A172 (cell line): ENCODE data around the gene PRSS22. TPM values are rescaled to one million over a fixed set of nuclear protein-coding genes. Genes with fewer than 3 reads are reported as not detected.

Source experiments
- DNase-seq: peaks from one replicate; pipeline ENCODE4 v3.0.0-alpha.2; 2015; ENCODE audit warnings: low spot score
- total RNA-seq: library from RNA; depleted of rRNA; stranded (reverse); fragments of >200 nt; shearing (Covaris generic); gene quantifications from 2 replicates; pipeline ENCODE4 v1.2.3, GENCODE V29; 2014

Gene PRSS22
- total RNA-seq, 1 experiment from 2014 or later: not detected

DNA sequence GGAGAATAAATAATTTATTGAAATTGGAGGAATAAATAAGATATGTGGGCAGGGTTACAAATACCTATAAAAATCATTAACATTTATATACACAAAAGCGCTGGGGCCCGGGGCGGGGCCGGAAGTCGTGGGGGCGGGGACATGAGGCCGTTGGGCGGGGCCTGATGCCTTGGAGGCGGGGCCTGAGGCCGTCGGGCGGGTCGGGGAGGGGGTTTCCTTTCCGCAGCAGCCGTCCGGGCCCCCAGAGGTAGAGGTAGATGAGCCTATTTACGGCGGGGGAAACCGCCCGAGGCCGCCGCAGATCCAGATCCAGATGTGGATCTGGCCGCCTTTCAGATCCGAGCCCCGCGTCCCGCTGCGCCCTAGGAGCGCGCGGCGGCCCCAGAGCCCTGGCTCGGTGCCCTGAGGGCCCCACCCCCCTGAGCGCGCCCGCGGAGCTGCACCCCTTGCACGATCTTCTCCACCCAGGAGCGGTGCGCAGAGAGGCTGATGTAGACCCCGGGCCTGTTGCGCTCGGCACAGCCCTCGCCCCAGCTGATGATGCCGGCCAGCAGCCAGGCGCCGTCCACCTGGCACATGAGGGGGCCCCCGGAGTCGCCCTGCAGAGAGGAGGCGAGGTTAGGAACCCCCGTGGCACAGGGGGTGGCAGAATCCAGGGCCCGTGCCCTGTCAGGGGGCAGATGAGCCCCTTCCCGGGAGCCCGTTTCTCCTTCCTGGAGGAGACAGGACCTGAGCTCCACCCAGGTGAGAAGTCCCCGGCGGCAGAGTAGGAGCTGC, 5.1 kb downstream of the PRSS22 start:
- no peak for DNase-seq

DNA sequence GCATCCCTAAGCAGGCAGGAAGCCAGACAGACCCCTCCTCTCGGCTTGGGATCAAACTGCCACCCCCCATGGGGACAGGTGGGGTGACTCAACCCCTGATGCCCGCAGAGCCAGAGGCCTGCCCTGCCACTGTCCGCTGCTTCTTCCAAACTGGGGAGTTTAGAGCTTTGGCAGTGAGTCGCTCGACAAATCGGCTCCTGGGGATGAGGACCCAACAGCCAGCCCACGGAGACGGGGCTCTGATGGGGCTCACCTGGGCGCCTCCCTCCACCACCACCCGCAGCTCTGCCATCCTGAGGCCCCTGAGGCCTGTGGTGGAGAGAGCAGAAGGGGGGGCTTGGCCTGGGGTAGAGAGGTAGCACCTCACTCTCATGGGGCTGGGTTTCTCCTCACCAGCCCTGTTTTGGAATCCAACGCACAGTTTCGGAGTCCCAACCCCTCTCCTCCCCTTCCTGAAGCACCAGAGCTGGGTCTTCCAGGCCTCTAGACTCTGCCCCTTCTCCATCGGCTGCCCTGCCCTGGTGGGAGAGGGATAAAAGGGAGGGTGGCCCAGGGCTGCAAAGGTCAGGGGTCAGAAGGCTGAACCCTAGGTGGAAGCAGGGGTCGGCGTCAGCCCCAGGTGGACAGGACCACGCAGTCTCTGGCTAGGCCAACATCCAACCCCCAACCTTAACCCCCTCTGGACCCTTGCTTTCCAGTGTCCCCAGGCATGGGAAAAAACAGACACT, 5.8 kb downstream of the PRSS22 start:
- no peak for DNase-seq

- DNase-seq: no peak
These were observed 8.8 kb downstream of the PRSS22 start for GRCh38 chr16:2848933-2849725.

DNA sequence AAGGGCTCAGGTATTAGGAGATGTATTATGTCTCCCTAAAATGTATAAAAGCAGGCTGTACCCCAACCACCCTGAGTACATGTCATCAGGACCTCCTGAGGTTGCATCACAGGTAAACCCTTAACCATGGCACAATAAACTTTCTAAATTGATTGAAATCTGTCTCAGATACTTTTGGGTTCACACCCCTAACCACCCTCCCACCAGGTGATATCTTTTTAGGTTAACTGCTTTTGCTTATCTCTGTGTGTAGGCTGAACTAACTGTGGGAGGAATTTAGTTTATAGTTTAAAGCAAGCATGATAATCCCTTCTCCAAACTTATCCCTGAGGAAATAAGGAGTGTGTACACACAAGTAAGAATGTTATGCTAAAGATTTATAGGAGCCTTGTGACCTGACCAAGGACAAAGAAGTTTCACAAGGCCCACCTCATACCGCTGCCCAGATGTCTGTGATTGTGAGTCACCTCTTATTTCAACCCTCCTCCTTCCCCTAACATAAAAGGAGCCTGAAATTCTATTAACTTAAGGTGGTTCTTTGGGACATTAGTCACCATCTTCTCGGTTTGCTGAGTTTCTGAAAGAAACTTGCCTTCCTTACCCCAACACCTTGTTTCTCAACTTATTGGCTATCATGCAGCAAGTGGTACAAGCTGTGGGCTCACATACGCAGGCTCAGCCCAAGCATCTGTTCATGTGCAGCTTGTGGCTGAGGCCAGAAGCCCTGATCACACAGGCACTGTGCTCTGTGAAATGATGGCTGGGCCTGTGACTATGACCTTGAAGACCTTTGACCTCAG, 11.3 kb downstream of the PRSS22 start:
- DNase-seq: peak; percentile 98

- no peak for DNase-seq
These were observed 12.9 kb downstream of the PRSS22 start for GRCh38 chr16:2845116-2845515.

DNA sequence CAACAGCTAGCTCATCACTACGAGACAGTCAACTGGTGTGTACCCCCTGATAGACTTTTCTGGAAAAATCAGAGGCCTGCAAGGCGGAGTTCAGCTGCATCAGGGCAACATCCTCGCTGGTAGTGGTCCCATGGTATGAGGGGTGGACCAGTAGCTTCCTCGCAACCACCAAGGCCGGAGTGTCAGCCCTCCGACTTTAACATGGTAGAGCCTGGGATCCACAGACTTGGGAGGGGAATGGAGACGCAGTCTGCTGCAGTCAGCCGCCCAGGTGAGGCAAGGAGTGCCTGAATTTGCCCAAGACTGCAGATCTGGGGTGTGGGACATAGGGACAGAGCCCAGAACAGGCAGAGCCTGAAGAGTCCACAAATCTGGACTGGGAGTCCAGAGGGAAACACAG, 14.4 kb downstream of the PRSS22 start:
- no peak for DNase-seq

- no peak for DNase-seq
These were observed 15.5 kb downstream of the PRSS22 start for GRCh38 chr16:2842340-2843000.

DNA sequence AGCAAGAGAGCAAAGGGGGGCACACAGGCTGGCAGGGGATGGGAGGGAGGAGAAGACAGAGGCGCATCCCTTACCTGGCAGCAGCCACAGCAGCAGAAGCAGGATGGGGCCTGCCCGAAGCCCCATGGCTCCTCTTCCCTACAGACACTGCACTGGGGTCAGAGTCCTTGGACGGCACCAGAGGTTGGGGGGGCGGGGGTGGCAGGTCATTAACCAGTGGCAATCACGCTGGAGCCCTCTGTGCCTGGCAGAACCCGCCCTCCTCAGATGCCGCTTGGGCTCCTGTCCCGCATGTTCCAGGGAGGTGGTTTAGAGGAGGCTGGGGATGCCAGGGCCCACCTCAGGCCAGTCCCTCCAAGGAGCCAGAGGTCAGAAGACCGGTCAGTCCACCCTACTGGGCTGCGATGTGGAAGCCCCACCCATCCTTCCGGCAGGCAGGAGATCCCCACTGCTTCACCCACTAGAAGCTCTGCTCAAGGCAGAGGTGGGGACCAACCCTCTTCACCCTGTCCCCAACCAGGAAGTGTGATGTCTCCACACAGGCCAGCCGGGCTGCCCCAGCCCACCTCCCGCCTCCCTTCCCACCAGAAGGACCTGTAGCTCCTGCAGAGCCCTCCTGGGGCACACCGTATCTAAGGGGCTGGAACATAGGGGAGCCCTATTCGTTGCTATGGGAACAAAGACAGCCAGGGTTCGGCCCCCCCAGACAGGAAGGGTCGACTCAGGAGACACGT, 16.2 kb downstream of the PRSS22 start:
- DNase-seq: no peak

GRCh38 chr16:2840914-2841313, 17.1 kb downstream of the PRSS22 start:
- no peak for DNase-seq

- DNase-seq: no peak
These were observed 18.1 kb downstream of the PRSS22 start for GRCh38 chr16:2839650-2840450.

DNA sequence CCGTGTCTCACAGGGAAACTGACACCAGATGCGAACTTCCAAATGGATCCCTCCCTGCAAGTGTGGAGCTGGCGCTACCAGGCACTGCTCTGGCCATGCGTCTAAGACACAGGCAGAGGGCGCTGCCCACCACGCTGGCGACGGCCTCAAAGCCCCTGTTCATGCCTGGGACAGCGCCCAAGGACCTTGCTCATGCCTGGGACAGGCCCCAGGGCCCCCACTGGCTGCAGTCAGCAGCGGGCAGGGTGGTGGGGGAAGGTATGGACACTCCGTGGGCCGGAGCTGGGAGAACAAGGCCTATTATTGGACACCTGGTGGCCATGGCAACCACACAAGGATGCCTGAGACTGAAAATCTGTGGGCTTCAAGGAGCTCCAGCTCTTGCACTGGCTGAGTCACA, 19.0 kb downstream of the PRSS22 start:
- peak; percentile 77 for DNase-seq

- DNase-seq: peak; percentile 14
These were observed 21.1 kb downstream of the PRSS22 start for GRCh38 chr16:2836646-2837508.

- DNase-seq: peak; percentile 100
These were observed 22.1 kb downstream of the PRSS22 start for GRCh38 chr16:2835638-2836493.

DNA sequence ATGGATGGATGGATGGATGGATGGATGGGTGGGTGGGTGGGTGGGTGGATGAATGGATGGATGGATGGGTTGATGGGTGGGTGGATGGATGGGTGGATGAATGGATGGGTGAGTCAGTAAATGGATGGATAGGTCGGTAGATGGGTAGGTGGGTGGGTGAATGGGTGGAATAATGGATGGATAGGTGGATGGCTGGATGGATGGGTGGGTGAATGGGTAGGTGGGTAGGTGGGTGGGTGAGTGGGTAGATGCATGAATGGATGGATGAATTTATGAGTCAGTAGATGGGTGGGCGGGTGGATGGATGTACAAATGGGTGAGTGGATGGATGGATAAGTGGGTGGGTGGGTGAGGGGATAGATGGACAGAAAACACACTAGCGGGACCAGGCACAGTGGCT, 23.0 kb downstream of the PRSS22 start:
- DNase-seq: no peak

- DNase-seq: no peak
These were observed 24.2 kb downstream of the PRSS22 start for GRCh38 chr16:2833776-2834175.

DNA sequence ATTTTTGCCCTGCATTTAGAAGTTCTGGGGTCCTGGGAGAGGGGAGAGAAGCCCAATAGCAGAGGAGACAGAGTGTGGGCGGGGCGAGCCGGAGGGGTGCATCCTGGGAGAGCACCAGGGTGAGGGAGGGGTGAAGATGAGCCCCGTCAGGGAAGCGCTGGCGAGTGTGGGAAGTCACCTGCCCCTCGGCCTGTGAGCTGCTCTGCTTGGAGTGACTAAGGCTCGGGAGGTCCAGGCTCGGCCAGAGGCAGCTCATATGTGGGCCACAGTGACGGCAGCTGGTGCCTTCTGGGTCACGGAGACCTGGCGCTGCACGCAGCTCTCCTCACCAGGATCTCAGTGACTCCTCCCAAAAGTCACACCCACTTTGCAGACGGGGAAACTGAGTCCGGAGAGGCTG, 26.8 kb downstream of the PRSS22 start:
- DNase-seq: no peak

DNA sequence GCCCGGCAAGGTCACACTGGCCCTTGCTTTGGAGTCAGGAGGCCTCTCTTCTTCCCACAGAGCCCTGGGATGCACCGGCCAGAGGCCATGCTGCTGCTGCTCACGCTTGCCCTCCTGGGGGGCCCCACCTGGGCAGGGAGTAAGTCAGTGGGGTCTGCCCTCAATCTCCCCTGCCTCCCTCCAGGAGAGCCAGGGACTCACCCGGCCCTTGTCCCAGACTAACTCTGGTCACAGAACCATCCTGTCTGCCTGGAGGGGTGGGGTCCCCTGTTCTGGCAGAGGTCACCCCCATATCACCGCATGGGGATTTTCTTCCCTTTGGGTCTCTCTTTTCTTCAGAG, 27.6 kb downstream of the PRSS22 start:
- no peak for DNase-seq
